NCI-H69 (cell line): ENCODE measurements around the gene SLC17A9.
A peak's percentile ranks its signal among the peaks of the same experiment; 100 is the strongest.

Experiments
- DNase-seq: peaks from one replicate; lab custom pipeline; 2025; lab: John Stamatoyannopoulos, UW

SLC17A9 gene

GRCh38 chr20:62952373-62952967, at the start of gene SLC17A9:
TSS of gene SLC17A9 (plus strand) at chr20:62952709. CDS start at chr20:62952831, 122 bp downstream.
- DNase-seq: no peak

- DNase-seq: no peak
Observed at GRCh38 chr20:62902926-62903615, 49.4 kb upstream of the SLC17A9 start.

GRCh38 chr20:62905536-62906117, 46.9 kb upstream of the SLC17A9 start:
- DNase-seq: no peak

- no peak for DNase-seq
Observed at GRCh38 chr20:62906209-62906608, 46.3 kb upstream of the SLC17A9 start.

- DNase-seq: no peak
Observed at GRCh38 chr20:62906647-62907375, 45.7 kb upstream of the SLC17A9 start.

- DNase-seq: no peak
Observed at GRCh38 chr20:62907384-62908317, 44.9 kb upstream of the SLC17A9 start.

GRCh38 chr20:62908971-62909791, 43.3 kb upstream of the SLC17A9 start:
- DNase-seq: peak; percentile 57

GRCh38 chr20:62910217-62910766, 42.2 kb upstream of the SLC17A9 start:
- DNase-seq: no peak

GRCh38 chr20:62910777-62911497, 41.6 kb upstream of the SLC17A9 start:
- DNase-seq: no peak

- DNase-seq: no peak
Observed at GRCh38 chr20:62911701-62912280, 40.7 kb upstream of the SLC17A9 start.

- no peak for DNase-seq
Observed at GRCh38 chr20:62913043-62913630, 39.4 kb upstream of the SLC17A9 start.

GRCh38 chr20:62914436-62914835, 38.1 kb upstream of the SLC17A9 start:
- DNase-seq: no peak

- peak; percentile 65 for DNase-seq
Observed at GRCh38 chr20:62914970-62915457, 37.5 kb upstream of the SLC17A9 start.

GRCh38 chr20:62916703-62917476, 35.6 kb upstream of the SLC17A9 start:
- no peak for DNase-seq

GRCh38 chr20:62917720-62918119, 34.8 kb upstream of the SLC17A9 start:
- DNase-seq: no peak

GRCh38 chr20:62918147-62918546, 34.4 kb upstream of the SLC17A9 start:
- DNase-seq: no peak

- no peak for DNase-seq
Observed at GRCh38 chr20:62918831-62919230, 33.7 kb upstream of the SLC17A9 start.

GRCh38 chr20:62920039-62920645, 32.4 kb upstream of the SLC17A9 start:
- no peak for DNase-seq
